ENCODE measurements around the gene YJEFN3. TPM values are rescaled to one million over a fixed set of nuclear protein-coding genes. Genes with fewer than 3 reads are reported as not detected.

YJEFN3 gene
- total RNA-seq, 1 donor from 2014 or later, result 0.20 TPM

DNA sequence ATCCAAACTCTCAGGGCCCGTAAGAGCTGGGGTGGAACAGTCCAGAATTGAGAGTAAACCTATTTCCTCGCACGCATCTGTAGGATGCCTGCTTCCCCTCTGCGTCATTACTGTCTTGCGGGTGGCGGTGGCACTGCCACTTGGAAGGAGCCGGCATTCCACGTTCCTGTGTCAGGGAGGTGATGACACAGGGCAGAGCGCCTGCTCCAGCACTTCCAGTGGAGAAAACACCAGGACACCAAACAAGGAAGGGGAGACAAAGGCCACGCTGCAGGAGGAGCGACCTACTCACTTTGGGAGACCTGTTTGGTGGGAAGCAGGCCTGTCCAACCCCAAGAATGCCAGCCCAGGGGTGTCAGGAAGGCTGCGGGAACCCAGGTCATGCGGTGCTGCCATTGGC is 52.7 kb downstream of the YJEFN3 start:
- no peak for DNase-seq (ENCODE audit: low read depth in 2 of 2)

GRCh38 chr19:19582471-19582870 is 53.8 kb downstream of the YJEFN3 start:
- no peak for DNase-seq (ENCODE audit: low read depth in 2 of 2)

DNA sequence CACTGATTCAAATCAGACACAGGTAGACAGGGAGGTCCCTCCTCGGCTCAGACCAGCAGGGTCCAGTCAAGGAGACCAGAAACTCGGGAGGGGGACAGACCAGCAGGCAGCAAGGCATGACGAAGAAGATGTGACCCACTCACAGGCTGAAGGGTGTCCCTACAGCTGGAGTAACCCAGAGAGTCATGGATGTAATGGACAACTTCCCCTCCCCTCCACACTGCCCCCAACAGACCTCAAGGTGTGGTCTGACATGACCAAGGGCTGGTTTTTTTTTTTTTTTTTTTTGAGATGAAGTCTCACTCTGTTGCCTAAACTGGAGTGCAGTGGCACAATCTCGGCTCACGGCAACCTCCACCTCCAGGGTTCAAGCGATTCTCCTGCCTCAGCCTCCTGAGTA is 55.6 kb downstream of the YJEFN3 start:
- DNase-seq (ENCODE audit: low read depth in 2 of 2), result no peak

Other genes with a start within 250 kb of the YJEFN3 start
- gene SUGP1, start 208.4 kb upstream of the YJEFN3 start, total RNA-seq, result 16.1 and 22.6 TPM in 2 replicates
- 18.1 and 22.6 TPM in 2 replicates for gene MAU2, start 208.1 kb upstream of the YJEFN3 start, total RNA-seq
- 27.0 and 37.5 TPM in 2 replicates for gene GATAD2A, start 123.2 kb upstream of the YJEFN3 start, total RNA-seq
- gene TSSK6, start 13.4 kb upstream of the YJEFN3 start, total RNA-seq, result 0.65 and 1.2 TPM in 2 replicates
- gene NDUFA13, start 12.7 kb upstream of the YJEFN3 start, total RNA-seq, result 231 and 292 TPM in 2 replicates
- gene CILP2, start 9.4 kb downstream of the YJEFN3 start, total RNA-seq, result under 0.01 TPM in 1 of 2 replicates, not detected in the other
- gene PBX4, start 89.8 kb downstream of the YJEFN3 start, total RNA-seq, result not detected in 2 replicates
- 0.40 and 0.44 TPM in 2 replicates for gene LPAR2, start 99.3 kb downstream of the YJEFN3 start, total RNA-seq
- gene GMIP, start 114.7 kb downstream of the YJEFN3 start, total RNA-seq, result 4.8 and 5.9 TPM in 2 replicates
- 16.1 and 22.0 TPM in 2 replicates for gene ATP13A1, start 134.8 kb downstream of the YJEFN3 start, total RNA-seq
- 8.3 and 10.1 TPM in 2 replicates for gene ZNF101, start 139.9 kb downstream of the YJEFN3 start, total RNA-seq
- 2.6 and 5.0 TPM in 2 replicates for gene ZNF14, start 204.2 kb downstream of the YJEFN3 start, total RNA-seq

Measured in lung microvascular endothelial cell (primary cell).